Neural crest cell (in vitro differentiated cells): ENCODE measurements around the gene OR2A42. TPM values are rescaled to one million over a fixed set of nuclear protein-coding genes. Genes with fewer than 3 reads are reported as not detected.
A peak's percentile ranks its signal among the peaks of the same experiment; 100 is the strongest.
"Not testable (repeated sequence)": the region's sequence is repeated elsewhere in the genome, so short reads cannot be mapped to it uniquely, and the experiment has no call there.

ENCODE experiments used
- DNase-seq: peaks from one replicate; pipeline ENCODE4 v3.0.0; 2021; ENCODE audit warnings: low read depth, mixed read lengths, low spot score
- H3K27ac Mint-ChIP-seq: one replicate; pipeline ENCODE4 v1.8.0; 2021; ENCODE audit warnings: mild to moderate bottlenecking, mixed read lengths; ENCODE audit not compliant: unreplicated experiment
- H3K27me3 Mint-ChIP-seq: 2 replicates; pipeline ENCODE4 v1.8.0; 2021; ENCODE audit warnings: low read depth, mild to moderate bottlenecking, mixed read lengths
- H3K36me3 Mint-ChIP-seq: 2 replicates; pipeline ENCODE4 v1.8.0; 2021; ENCODE audit warnings: low read depth, mild to moderate bottlenecking, mixed read lengths
- H3K4me1 Mint-ChIP-seq: 2 replicates; pipeline ENCODE4 v1.8.0; 2021; ENCODE audit warnings: mixed read lengths
- H3K4me3 Mint-ChIP-seq: one replicate; pipeline ENCODE4 v1.8.0; 2021; ENCODE audit warnings: mild to moderate bottlenecking, mixed read lengths
- H3K9me3 Mint-ChIP-seq: 2 replicates; pipeline ENCODE4 v1.8.0; 2021; ENCODE audit warnings: mixed read lengths
- total RNA-seq: library from RNA; stranded (reverse); gene quantifications from 2 replicates; pipeline ENCODE4 v1.2.1, GENCODE V29; 2021

OR2A42 gene
- total RNA-seq, 1 donor from 2014 or later: not detected

DNA sequence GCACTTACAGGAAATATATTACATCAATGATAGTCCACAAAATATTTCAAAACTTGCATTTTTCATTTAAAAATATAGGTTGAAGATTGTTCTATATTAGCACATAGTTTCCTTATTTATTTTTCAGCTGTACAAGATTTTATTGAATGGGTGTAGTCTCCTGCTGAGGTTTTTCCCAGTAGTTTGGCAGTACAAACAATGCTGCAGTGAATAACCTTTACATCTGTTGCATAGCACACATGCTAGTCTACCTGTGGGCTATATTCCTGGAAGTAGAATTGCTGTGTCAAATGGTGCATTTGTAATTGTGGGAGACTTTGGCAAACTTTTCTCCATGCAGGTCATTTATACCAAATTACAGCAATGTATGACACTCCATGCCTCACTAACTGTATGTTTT, 18.9 kb downstream of the OR2A42 start:
- not testable (repeated sequence) for DNase-seq, H3K27ac Mint-ChIP-seq, H3K4me1 Mint-ChIP-seq, H3K9me3 Mint-ChIP-seq, H3K4me3 Mint-ChIP-seq, H3K27me3 Mint-ChIP-seq, H3K36me3 Mint-ChIP-seq

DNA sequence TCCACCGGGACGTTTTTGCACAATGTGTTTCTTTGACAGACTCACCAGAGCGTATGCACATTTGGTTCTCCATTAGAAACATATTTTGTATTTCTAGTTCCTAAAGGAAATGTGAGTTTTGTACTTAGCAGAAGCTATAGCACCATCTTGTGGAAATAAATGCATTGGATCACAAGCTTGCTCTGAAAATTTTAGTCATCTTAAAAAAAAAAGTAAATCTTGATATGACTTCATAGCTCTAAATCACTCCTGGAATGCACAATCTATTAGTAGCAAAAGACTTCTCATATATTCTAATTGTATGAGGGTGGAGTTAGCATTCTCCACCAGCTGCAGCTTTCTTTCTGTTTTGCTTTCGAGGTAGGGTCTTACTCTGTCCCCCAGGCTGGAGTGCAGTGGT, 20.3 kb downstream of the OR2A42 start:
- not testable (repeated sequence) for H3K27me3 Mint-ChIP-seq, H3K27ac Mint-ChIP-seq, H3K9me3 Mint-ChIP-seq, DNase-seq, H3K4me3 Mint-ChIP-seq, H3K36me3 Mint-ChIP-seq, H3K4me1 Mint-ChIP-seq

DNA sequence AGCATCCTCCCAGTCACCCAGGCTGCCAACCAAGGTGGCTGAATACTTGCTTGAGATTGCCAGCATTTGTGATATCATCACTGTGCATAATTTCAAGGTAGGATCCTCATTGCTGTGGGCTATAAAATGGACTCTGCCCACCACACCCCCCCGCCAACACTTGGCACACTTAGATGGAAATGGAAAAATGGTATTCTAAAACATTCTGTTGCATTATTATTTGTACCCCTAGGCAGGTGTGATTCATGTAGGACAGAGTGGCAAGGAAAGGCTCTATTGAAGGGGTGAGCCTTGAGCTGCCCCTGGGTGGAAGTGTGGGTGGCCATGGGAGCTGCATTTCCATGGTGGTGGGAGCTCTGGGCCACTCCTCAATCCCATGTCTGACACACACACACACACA, 20.8 kb downstream of the OR2A42 start:
- not testable (repeated sequence) for H3K27me3 Mint-ChIP-seq, H3K4me1 Mint-ChIP-seq, H3K36me3 Mint-ChIP-seq, H3K9me3 Mint-ChIP-seq, DNase-seq, H3K27ac Mint-ChIP-seq, H3K4me3 Mint-ChIP-seq

DNA sequence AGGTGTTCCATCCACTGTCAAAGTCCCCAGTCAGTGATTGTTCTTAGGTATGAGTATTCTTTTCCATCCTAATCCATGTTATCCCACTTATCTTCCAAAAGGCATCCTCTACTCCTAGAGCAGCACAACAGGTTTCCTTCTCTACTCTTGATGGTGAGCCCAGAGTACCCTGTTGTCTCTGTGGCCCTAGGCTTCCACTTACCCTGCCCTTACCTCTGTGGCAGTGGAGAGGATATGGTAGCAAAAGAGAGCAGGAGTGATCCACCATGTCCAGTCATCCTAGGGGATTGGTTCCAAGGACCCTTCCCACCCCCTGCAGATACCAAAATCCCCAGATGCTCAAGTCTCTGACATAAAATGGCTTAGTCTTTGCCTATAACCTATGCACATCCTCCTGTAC, 22.2 kb downstream of the OR2A42 start:
- not testable (repeated sequence) for H3K27me3 Mint-ChIP-seq, H3K9me3 Mint-ChIP-seq, H3K36me3 Mint-ChIP-seq, H3K4me1 Mint-ChIP-seq, H3K4me3 Mint-ChIP-seq, DNase-seq, H3K27ac Mint-ChIP-seq

DNA sequence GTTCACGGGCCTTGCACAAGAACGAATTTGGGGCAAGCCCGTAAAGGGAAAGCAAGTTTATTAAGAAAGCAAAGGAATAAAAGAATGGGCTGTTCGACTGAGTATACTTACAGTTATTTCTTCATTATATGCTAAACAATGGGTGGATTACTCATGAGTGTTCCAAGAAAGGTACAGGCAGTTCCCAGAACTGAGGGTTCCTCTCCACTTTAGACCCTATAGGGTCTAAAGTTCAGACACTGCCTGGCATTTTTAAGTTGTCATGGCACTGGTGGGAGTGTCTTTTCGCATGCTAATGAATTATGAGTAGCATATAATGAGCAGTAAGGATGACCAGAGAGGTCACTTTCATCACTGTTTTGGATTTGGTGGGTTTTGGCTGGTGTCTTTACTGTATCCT, 34.1 kb downstream of the OR2A42 start:
- not testable (repeated sequence) for H3K4me3 Mint-ChIP-seq, H3K27me3 Mint-ChIP-seq, H3K4me1 Mint-ChIP-seq, H3K27ac Mint-ChIP-seq, DNase-seq, H3K9me3 Mint-ChIP-seq, H3K36me3 Mint-ChIP-seq

DNA sequence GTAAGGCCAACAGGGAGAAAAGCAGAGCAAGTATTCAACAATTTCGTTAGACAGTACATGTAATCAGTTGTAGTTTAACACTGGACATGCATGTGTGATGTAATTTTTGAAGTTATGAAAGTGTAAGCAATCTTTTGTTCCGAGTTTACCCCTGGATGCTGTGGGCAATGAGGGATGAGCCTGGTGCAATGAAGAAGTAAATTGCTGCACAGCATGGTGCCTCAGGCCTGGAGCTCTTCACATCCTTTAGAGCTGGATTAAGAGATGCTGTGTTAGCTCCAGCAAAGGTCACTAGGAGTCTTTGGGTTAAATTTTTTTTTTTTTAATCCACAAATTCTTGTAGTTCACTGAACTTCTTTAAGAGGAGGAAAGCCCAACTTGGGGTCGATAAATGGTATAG, 36.3 kb downstream of the OR2A42 start:
- not testable (repeated sequence) for DNase-seq, H3K9me3 Mint-ChIP-seq, H3K27me3 Mint-ChIP-seq, H3K27ac Mint-ChIP-seq, H3K4me3 Mint-ChIP-seq, H3K4me1 Mint-ChIP-seq, H3K36me3 Mint-ChIP-seq

DNA sequence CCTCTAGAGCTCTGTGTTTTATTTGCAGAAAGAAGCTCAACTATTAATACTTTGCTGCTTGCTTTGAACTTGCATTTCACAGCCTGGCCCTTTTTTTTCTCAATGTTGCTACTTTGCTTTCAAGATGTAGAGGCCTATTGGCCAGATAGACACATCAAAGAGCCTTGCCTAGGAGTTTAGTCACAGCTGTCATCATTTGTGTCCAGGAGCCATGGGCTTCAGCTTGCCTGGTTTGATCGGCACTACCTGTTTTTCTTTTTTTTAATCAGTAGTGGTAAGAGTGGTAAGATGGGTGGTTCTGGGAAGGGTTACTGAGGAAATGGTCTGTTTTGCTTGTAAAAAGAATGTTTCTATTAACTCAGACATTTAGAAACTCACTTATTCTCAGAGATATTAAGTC, 37.4 kb downstream of the OR2A42 start:
- not testable (repeated sequence) for H3K9me3 Mint-ChIP-seq, H3K4me3 Mint-ChIP-seq, H3K4me1 Mint-ChIP-seq, DNase-seq, H3K27me3 Mint-ChIP-seq, H3K36me3 Mint-ChIP-seq, H3K27ac Mint-ChIP-seq

DNA sequence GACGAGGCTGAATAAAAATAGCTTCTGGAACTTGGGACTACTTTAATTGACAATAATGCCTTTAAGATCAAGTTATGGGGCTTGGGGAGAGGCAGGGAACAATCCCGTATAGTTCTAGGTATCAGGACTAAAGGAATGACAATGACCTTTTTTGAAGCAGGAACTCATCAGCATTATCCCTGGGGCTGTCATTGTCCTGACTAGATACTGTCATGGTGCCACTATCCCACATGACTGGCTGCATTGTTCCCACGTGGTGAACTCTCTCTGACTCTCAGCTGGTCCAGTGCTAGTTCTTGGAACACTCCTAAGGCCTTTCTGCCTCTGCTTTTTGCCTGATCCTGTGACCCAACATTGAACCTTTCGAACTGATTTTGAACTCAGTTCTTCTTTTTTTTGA, 40.5 kb downstream of the OR2A42 start:
- H3K9me3 Mint-ChIP-seq, DNase-seq, H3K27ac Mint-ChIP-seq, H3K4me3 Mint-ChIP-seq, H3K27me3 Mint-ChIP-seq, H3K36me3 Mint-ChIP-seq, H3K4me1 Mint-ChIP-seq: not testable (repeated sequence)

DNA sequence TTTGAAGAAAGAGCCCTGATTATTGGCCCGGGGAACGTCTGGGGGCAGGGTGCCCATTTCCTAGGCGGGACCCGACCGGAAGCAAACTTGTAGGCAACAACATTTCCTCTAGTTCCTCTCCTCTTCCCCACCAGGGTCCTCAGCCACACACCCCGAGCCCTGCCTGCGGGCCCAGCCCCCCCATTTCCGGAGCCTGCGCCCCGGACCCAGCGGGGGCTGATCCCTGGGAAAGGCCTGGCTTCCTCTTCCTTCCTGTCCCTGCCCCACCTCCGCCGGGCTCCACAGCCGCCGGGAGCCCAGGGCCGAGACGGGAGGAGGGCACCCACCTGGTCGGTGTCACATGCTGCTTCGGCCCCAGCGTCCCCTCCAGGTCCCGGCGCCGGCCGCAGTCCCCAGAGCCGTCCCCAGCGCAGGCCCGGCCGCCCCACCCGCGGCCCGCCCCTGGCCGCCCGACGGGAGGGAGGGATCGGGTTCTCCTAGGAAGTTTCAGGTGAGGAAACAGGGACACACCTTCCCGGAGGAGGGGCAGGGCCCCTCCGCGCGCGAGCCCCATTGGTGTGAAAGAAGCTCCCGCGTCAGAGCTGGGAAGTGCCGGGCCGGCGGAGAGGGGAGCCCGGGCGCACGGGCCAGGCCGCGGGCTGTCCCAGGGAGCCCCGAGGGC, 44.1 kb downstream of the OR2A42 start, which contains the start of gene ARHGEF35:
Gene ARHGEF35 (minus strand): TSS at position 622 of the 661 bp plus-strand sequence. CDS start 7,450 bp downstream, outside the sequence.
- not testable (repeated sequence) for DNase-seq, H3K9me3 Mint-ChIP-seq, H3K27ac Mint-ChIP-seq, H3K36me3 Mint-ChIP-seq, H3K27me3 Mint-ChIP-seq, H3K4me1 Mint-ChIP-seq
- peak within 1 kb of the TSS; percentile 75 for H3K4me3 Mint-ChIP-seq

DNA sequence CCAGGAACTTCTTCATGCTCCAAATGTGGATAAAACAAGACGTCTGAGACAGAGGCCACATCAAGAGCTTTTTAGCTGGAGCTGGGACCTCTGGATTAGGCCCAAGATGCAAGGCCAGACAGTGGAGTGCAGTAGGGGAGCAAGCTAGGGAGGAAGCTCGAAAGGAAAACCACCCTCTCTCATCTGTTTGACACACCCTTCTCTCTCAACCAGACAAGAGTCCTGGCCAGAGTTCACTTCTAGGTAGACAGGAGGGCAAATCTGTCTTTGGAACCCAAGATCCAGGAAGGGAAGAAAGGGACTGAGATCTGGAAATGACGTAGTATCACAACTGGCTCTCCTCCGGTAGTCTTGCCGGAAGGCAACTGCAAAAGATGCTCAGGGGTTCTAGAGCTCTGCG, 45.0 kb downstream of the OR2A42 start:
- H3K4me3 Mint-ChIP-seq, H3K4me1 Mint-ChIP-seq, H3K9me3 Mint-ChIP-seq, DNase-seq, H3K27ac Mint-ChIP-seq, H3K36me3 Mint-ChIP-seq, H3K27me3 Mint-ChIP-seq: not testable (repeated sequence)

DNA sequence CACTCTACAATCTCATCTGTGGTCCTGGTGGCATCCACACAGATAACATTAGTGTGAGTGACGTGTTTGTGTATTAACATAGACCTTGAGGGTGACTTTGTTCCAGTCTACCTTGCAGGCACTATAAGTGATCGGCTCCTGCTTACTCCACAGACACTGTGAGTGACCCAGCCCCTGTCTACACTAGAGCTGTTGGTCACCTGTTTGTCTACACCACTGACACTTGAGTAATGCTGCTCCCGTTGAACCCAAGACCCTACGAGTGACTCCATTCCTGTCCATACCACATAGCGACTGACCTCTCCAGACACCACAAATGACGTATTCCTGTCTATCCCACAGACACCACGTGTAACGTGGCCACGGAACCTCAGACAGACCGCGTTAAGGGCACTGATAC, 45.6 kb downstream of the OR2A42 start:
- H3K9me3 Mint-ChIP-seq, H3K27ac Mint-ChIP-seq, H3K4me1 Mint-ChIP-seq, DNase-seq, H3K27me3 Mint-ChIP-seq, H3K36me3 Mint-ChIP-seq, H3K4me3 Mint-ChIP-seq: not testable (repeated sequence)

DNA sequence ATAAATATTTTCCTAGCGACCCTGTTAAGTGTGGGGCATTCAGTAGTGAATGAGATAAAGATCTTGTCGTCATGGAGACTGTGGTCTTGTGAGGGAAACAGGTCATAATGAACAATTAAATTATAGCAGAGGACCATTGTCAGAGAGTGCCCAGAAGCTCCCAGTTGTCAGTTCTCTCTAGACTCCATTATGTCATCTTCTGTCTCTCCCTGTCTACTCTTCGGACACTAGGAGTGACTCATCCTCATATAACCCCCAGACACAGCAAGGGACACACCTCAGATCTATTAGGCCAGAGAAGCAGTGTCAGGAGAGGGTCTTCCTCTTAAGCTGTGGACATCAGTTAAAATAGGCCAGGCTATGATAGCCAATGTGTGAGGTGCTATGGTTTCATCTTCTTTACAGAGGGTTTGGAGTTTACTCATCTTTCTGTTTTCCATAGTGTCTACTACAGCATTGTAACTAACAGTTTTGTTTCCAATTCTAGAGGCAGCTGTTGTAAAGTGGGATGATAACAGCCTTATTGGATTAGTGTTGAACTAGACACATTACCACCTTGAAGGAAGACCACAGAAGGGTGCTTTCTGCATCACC, 50.7 kb downstream of the OR2A42 start:
- H3K4me1 Mint-ChIP-seq, DNase-seq, H3K27me3 Mint-ChIP-seq, H3K36me3 Mint-ChIP-seq, H3K4me3 Mint-ChIP-seq, H3K27ac Mint-ChIP-seq, H3K9me3 Mint-ChIP-seq: not testable (repeated sequence)

DNA sequence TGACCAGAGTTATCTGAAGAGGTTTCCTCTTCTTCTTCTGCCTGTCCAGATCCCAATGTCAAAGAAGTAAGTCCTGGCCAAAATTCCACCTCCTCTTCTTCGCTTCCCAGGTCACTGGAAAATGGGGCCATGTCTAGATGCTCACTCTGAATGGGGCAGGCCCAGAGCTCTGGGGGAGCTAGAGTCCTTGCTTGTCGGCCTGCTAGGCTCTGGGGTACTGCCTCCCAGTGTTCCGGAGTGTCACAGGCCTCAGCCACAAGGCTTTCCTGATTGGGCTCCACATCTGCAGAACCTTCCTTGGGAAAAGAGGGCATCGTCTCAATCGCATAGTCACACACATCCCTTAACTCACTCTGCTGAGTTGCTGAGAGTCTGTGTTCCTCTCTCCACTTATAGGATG, 51.6 kb downstream of the OR2A42 start:
- not testable (repeated sequence) for H3K36me3 Mint-ChIP-seq, H3K4me3 Mint-ChIP-seq, H3K27ac Mint-ChIP-seq, H3K9me3 Mint-ChIP-seq, H3K4me1 Mint-ChIP-seq, DNase-seq, H3K27me3 Mint-ChIP-seq

DNA sequence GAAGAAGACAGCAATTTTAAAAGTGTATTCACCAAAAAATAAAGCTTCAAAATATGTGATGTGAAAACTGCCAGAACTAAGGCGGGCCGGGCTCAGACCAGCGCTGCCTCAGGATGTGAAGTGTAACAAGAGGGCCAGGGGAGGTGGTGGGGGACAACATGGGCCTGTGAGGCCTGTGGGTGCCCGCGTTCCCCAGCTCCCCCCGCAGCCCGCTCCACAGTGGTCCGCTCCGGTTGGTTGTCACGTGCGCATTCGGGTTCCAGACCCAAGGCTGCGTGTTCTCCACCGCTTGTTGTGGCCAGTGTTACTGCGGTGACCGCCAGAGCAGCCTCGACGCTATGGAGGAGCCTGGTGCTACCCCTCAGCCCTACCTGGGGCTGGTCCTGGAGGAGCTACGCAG, 56.2 kb downstream of the OR2A42 start, which contains the start of gene CTAGE4:
Gene CTAGE4 (plus strand): TSS at position 301 of the 400 bp plus-strand sequence. CDS start 38 bp downstream, at position 339.
- not testable (repeated sequence) for H3K36me3 Mint-ChIP-seq, H3K4me3 Mint-ChIP-seq, H3K4me1 Mint-ChIP-seq

More for the DNA sequence above, 56.2 kb downstream of the OR2A42 start, which contains the start of gene CTAGE4:
- H3K27ac Mint-ChIP-seq, H3K9me3 Mint-ChIP-seq, H3K27me3 Mint-ChIP-seq, DNase-seq: not testable (repeated sequence)
